Left colon (tissue), 2 donors: ENCODE measurements around the gene HSFX3. TPM values are rescaled to one million over a fixed set of nuclear protein-coding genes. Genes with fewer than 3 reads are reported as not detected.

Source experiments
- ATAC-seq: fragments of 200-7000 bp; cut with Tn5 transposase; one replicate; pipeline ENCODE4 v1.9.1; 2020; ENCODE audit warnings: mild to moderate bottlenecking, moderate library complexity
- DNase-seq, 2 donors: peaks; one replicate each; pipeline ENCODE4 v3.0.0-alpha.2; 2020
- intact Hi-C, 2 donors: fragments of 100-400 bp; cut with DNase I in 1 of 2; cut with micrococcal nuclease in 1 of 2; formaldehyde crosslinking; loops; one replicate each; pipeline versions ENCODE4 v1.11.2 to v1.14.0; 2022; cut with DNase I, micrococcal nuclease
- total RNA-seq, 2 donors: library from RNA; stranded (reverse); fragmentation: NEBNext Ultra II Directional; extraction: Animal tissue kit (Norgen Biotek cat#: 25700); gene quantifications; one replicate each; pipeline ENCODE4 v1.2.1, GENCODE V29; 2021
- donor health status: DM: no; HTN: no; CAD: no.
- donor health status: DM: yes; HTN: yes; CAD: no.

The HSFX3 gene
- total RNA-seq, 2 donors from 2014 or later, result not detected

DNA sequence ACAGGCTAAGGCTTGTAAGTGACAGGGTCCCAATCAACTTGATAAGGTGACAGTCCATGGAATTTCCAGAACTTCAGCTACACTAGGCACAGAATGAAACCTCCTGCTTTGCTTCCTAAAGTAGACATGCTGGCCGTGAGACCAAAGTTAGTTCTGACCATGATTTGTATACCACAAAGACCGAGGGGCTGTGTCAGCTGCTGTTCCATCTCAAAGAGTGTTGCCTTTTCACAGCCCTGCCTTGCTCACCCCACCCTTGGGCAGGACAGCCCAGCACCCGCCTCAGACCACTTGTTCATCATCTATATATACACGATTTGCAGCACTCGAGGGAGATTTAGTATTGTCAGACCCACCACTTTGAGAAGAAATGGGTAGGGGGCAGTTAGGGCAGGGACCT lies 50.0 kb downstream of the HSFX3 start:
- intact Hi-C loops, result no loop called here
- DNase-seq (no peak), ATAC-seq (no peak)

DNA sequence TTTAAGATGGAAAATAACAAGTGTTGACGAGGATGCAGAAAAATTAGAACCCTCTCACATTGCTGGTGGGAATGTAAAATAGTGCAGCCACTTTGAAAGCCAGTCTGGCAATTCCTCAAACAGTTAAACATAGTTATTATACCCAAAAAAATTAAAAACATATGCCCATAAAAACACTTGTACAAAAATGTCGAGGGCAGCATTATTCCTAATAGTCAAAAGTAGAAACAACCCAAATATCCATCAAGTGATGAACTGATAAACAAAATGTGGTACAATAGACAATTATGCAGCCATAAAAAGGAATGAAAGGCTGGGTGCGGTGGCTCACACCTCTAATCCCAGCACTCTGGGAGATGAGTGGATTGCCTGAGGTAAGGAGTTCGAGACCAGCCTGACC lies 51.0 kb downstream of the HSFX3 start:
- no peak for DNase-seq
- no peak for ATAC-seq
- intact Hi-C loops, result no loop called here

Other genes with a start within 250 kb of the HSFX3 start
- gene IDS, start 44.6 kb downstream of the HSFX3 start, total RNA-seq, result 10 to 100 TPM; 28.8 to 58.5 TPM
- 10 to 100 TPM; 37.2 to 37.8 TPM for gene EOLA1, start 8.9 kb downstream of the HSFX3 start, total RNA-seq
- gene MAGEA9B, start 37.5 kb upstream of the HSFX3 start, total RNA-seq, result not detected
- not detected for gene HSFX2, start 45.4 kb upstream of the HSFX3 start, total RNA-seq
- gene TMEM185A, start 81.9 kb upstream of the HSFX3 start, total RNA-seq, result 10 to 100 TPM; 19.8 to 22.1 TPM
- not detected for gene MAGEA11, start 162.1 kb upstream of the HSFX3 start, total RNA-seq
- 1 to 10 TPM; 1.0 to 1.5 TPM for gene HSFX1, start 224.1 kb upstream of the HSFX3 start, total RNA-seq
- not detected for gene MAGEA9, start 232.0 kb upstream of the HSFX3 start, total RNA-seq